GM12875 (cell line): Measurements from ENCODE around the gene ADORA1.

ENCODE experiments used
- H3K4me3 ChIP-seq: one replicate; pipeline ENCODE4 v1.5.1; 2011; ENCODE audit warnings: low read depth, low read length, control low read depth
- CTCF ChIP-seq: IDR thresholded peaks from 2 replicates; pipeline ENCODE4 v1.5.1; 2011; ENCODE audit warnings: low read depth, mild to moderate bottlenecking, control low read depth, inconsistent platforms, low read length, moderate library complexity, borderline replicate concordance; ENCODE audit not compliant: insufficient read depth

ADORA1 gene

DNA sequence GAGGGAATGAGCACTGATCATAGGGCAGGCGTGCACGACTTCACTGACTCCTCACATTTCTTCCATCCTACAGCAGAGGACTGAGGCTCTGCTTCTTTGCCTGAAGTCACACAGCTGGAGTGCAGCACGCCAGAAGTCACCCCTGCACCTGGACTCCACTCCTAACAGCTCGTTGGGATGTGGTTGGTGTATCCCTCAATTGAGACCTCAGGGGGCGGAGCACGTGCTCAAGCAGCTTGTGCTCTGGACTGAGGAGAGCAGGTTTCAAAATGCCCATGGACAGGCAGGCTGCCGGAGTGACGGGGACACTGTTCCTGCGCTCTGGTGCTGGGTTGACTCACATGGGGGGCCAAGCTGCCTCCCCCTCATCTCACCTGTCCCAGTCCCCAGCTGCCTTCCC is 88.0 kb downstream of the ADORA1 start:
- no peak overlapping the region for H3K4me3 ChIP-seq
- TF ChIP-seq CTCF, result no peak

- H3K4me3 ChIP-seq, result no peak overlapping the region
- peak; percentile 68 for TF ChIP-seq CTCF
These were observed 89.0 kb downstream of the ADORA1 start for GRCh38 chr1:203216274-203217138.
